Hepatocyte (in vitro differentiated cells): ENCODE data around the gene PCDHA8.
A peak's percentile ranks its signal among the peaks of the same experiment; 100 is the strongest.

Experiments
- EZH2 ChIP-seq: fragments of 200-600 bp; sonication (generic); IDR thresholded peaks from 2 replicates; pipeline ENCODE4 v1.6.1; 2016; ENCODE audit warnings: antibody characterized with exemption, mild to moderate bottlenecking, borderline replicate concordance
- TF ChIP-seq, protein P1 (sequence below): fragments of 200-600 bp; sonication (generic); IDR thresholded peaks from 2 replicates; pipeline ENCODE4 v1.5.1; 2016; ENCODE audit warnings: antibody characterized with exemption, mild to moderate bottlenecking; ENCODE audit not compliant: poor library complexity

GRCh38 chr5:140855772-140856674, 15.0 kb downstream of the PCDHA8 start, which contains the start of gene PCDHA10:
- TF ChIP-seq, protein P1, sequence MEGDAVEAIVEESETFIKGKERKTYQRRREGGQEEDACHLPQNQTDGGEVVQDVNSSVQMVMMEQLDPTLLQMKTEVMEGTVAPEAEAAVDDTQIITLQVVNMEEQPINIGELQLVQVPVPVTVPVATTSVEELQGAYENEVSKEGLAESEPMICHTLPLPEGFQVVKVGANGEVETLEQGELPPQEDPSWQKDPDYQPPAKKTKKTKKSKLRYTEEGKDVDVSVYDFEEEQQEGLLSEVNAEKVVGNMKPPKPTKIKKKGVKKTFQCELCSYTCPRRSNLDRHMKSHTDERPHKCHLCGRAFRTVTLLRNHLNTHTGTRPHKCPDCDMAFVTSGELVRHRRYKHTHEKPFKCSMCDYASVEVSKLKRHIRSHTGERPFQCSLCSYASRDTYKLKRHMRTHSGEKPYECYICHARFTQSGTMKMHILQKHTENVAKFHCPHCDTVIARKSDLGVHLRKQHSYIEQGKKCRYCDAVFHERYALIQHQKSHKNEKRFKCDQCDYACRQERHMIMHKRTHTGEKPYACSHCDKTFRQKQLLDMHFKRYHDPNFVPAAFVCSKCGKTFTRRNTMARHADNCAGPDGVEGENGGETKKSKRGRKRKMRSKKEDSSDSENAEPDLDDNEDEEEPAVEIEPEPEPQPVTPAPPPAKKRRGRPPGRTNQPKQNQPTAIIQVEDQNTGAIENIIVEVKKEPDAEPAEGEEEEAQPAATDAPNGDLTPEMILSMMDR, result peak; percentile 60
- TF ChIP-seq EZH2, result no peak
